SK-N-SH treated with all-trans-retinoic acid at 6 μM for 48 hours (cell line): ENCODE results near the gene FNDC3B.

Experiments
- ARNTL ChIP-seq: fragments of 450-650 bp; formaldehyde crosslinking; IDR thresholded peaks from 2 replicates; pipeline ENCODE4 v1.5.0; 2020; ENCODE audit warnings: low read depth, mild to moderate bottlenecking, moderate library complexity, borderline replicate concordance
- CSRNP3 ChIP-seq: fragments of 250-450 bp; sonication (Bioruptor Pico); IDR thresholded peaks from 2 replicates; pipeline ENCODE4 v1.5.1; 2021; ENCODE audit warnings: mild to moderate bottlenecking, moderate library complexity
- OSR1 ChIP-seq: fragments of 250-450 bp; sonication (Bioruptor Pico); IDR thresholded peaks from 2 replicates; pipeline ENCODE4 v1.8.0; 2022; ENCODE audit warnings: moderate library complexity, mild to moderate bottlenecking, inconsistent platforms
- PATZ1 ChIP-seq: fragments of 250-450 bp; sonication (Bioruptor Pico); IDR thresholded peaks from 2 replicates; pipeline ENCODE4 v1.8.0; 2020; ENCODE audit warnings: mild to moderate bottlenecking, moderate library complexity, borderline replicate concordance
- RARB ChIP-seq: fragments of 250-450 bp; sonication (Bioruptor Pico); IDR thresholded peaks from 2 replicates; pipeline ENCODE4 v1.8.0; 2021; ENCODE audit warnings: mild to moderate bottlenecking, moderate library complexity
- SNAI2 ChIP-seq: fragments of 250-450 bp; sonication (Bioruptor Pico); IDR thresholded peaks from 2 replicates; pipeline ENCODE4 v1.5.0; 2020; ENCODE audit warnings: mild to moderate bottlenecking, moderate library complexity

DNA sequence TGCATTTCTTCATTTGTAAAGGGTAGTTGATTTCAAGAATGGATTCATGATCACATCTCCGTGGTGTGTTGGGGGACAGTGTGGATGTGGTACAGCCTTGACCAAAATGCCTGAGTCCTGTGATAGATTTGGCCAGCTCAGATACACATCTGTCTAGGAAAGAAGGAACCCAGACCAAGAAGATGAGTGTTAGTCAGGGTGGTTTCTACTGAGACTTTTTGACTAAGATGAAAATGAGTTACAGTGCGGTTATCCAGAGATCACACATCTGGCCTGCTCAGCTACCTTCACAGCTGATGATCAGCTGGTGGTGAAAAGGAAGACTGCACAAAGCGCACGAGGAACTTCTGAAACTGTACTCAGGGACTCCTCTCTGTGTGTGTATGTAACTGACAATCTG, 68.0 kb downstream of the FNDC3B start:
- no peak for TF ChIP-seq OSR1 (CRISPR knock-in tag)
- no peak for TF ChIP-seq CSRNP3 (CRISPR knock-in tag)
- no peak for TF ChIP-seq RARB (CRISPR knock-in tag)
- no peak for TF ChIP-seq SNAI2 (CRISPR knock-in tag)
- no peak for TF ChIP-seq PATZ1 (CRISPR knock-in tag)
- TF ChIP-seq ARNTL (CRISPR knock-in tag) = no peak
